Measurements from ENCODE around the gene NOTCH1.

DNA sequence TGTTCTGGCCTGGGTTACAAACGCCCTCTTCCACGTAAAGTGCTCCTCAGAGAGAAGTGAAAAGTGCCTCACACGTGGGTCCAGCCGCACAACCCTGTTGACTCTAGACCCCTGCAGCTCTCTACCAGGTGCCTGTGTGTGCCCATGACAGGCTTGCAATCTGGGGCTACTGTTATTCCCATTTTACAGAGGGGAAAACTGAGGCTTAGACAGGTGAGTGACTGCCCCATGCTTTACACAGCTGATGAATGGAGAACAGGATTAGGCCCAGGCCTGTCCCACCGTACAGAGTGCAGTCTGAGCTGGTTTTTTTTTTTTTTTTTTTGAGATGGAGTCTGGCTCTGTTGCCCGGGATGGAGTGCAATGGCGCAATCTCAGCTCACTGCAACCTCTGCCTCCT lies 100.0 kb downstream of the NOTCH1 start:
- TF ChIP-seq, protein P1, sequence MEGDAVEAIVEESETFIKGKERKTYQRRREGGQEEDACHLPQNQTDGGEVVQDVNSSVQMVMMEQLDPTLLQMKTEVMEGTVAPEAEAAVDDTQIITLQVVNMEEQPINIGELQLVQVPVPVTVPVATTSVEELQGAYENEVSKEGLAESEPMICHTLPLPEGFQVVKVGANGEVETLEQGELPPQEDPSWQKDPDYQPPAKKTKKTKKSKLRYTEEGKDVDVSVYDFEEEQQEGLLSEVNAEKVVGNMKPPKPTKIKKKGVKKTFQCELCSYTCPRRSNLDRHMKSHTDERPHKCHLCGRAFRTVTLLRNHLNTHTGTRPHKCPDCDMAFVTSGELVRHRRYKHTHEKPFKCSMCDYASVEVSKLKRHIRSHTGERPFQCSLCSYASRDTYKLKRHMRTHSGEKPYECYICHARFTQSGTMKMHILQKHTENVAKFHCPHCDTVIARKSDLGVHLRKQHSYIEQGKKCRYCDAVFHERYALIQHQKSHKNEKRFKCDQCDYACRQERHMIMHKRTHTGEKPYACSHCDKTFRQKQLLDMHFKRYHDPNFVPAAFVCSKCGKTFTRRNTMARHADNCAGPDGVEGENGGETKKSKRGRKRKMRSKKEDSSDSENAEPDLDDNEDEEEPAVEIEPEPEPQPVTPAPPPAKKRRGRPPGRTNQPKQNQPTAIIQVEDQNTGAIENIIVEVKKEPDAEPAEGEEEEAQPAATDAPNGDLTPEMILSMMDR (IDR thresholded peaks at IDR 0.05), result no peak
- no peak for TF ChIP-seq POLR2A (IDR thresholded peaks at IDR 0.05)
